OCI-LY7 (cell line): ENCODE data around the gene GALNT14. TPM values are rescaled to one million over a fixed set of nuclear protein-coding genes. Genes with fewer than 3 reads are reported as not detected.

Source experiments
- BruUV-seq: library from RNA; stranded (reverse); fragments of 400-500 nt; replicated peaks from 2 replicates; lab custom pipeline; 2021; lab: Mats Ljungman, UMichigan
- CTCF ChIA-PET: fragments of 300-600 bp; sonication (Branson Sonifier 250); formaldehyde crosslinking; loops from one replicate; lab custom pipeline; 2022; ENCODE audit warnings: antibody characterized with exemption; ENCODE audit not compliant: unreplicated experiment; lab: Charles Lee
- POLR2A ChIA-PET: fragments of 300-600 bp; sonication (Branson Sonifier 250); formaldehyde crosslinking; loops from one replicate; lab custom pipeline; 2022; ENCODE audit warnings: antibody characterized with exemption; lab: Charles Lee
- DNase-seq: peaks from one replicate; pipeline ENCODE4 v3.0.0-alpha.2; 2015; ENCODE audit warnings: low spot score
- H2AFZ ChIP-seq: fragments of 200-600 bp; sonication (generic), shearing (Covaris generic); 2 replicates; pipeline ENCODE4 v1.6.1; 2014; ENCODE audit warnings: mild to moderate bottlenecking, antibody characterized with exemption, low read length, moderate library complexity
- H3K27ac ChIP-seq: fragments of 200-600 bp; sonication (generic); 2 replicates; pipeline ENCODE4 v1.5.1; 2014; ENCODE audit warnings: mixed run types, low read depth, mild to moderate bottlenecking, moderate library complexity, low read length, inconsistent platforms; ENCODE audit not compliant: poor library complexity, severe bottlenecking
- H3K36me3 ChIP-seq: fragments of 200-600 bp; sonication (generic); 2 replicates; pipeline ENCODE4 v1.6.1; 2014; ENCODE audit warnings: mild to moderate bottlenecking, antibody characterized with exemption, low read length, moderate library complexity, mixed read lengths; ENCODE audit not compliant: insufficient read depth
- H3K4me1 ChIP-seq: fragments of 200-600 bp; sonication (generic); 2 replicates; pipeline ENCODE4 v1.5.1; 2014; ENCODE audit warnings: mild to moderate bottlenecking, low read length; ENCODE audit not compliant: insufficient read depth, poor library complexity, severe bottlenecking
- H3K4me2 ChIP-seq: fragments of 200-600 bp; sonication (generic); 2 replicates; pipeline ENCODE4 v1.6.1; 2014; ENCODE audit warnings: mild to moderate bottlenecking, low read length
- H3K4me3 ChIP-seq: fragments of 200-600 bp; sonication (generic); 2 replicates; pipeline ENCODE4 v1.5.1; 2014; ENCODE audit warnings: mild to moderate bottlenecking, low read depth, low read length; ENCODE audit not compliant: poor library complexity, severe bottlenecking
- H3K79me2 ChIP-seq: fragments of 200-600 bp; sonication (generic); 2 replicates; pipeline ENCODE4 v1.6.1; 2016; ENCODE audit warnings: low read depth, mild to moderate bottlenecking, low read length, moderate library complexity, mixed read lengths; ENCODE audit not compliant: insufficient read depth
- H3K9me2 ChIP-seq: fragments of 200-600 bp; sonication (generic); 2 replicates; pipeline ENCODE4 v1.6.1; 2016; ENCODE audit warnings: mild to moderate bottlenecking, low read length, mixed read lengths; ENCODE audit not compliant: insufficient read depth
- H3K9me3 ChIP-seq: fragments of 200-600 bp; sonication (generic); 2 replicates; pipeline ENCODE4 v1.6.1; 2014; ENCODE audit warnings: mild to moderate bottlenecking, mixed run types, low read length, mixed read lengths
- H4K20me1 ChIP-seq: fragments of 200-600 bp; sonication (generic); 2 replicates; pipeline ENCODE4 v1.6.1; 2014; ENCODE audit warnings: mild to moderate bottlenecking, antibody characterized with exemption, low read length, moderate library complexity, mixed read lengths; ENCODE audit not compliant: insufficient read depth
- EZH2phosphoT487 ChIP-seq: fragments of 200-600 bp; sonication (generic); IDR thresholded peaks from 2 replicates; pipeline ENCODE4 v1.6.1; 2018; ENCODE audit warnings: low read depth, borderline replicate concordance, mild to moderate bottlenecking, mixed run types, antibody characterized with exemption, low read length, moderate library complexity, mixed read lengths
- intact Hi-C: fragments of 100-400 bp; cut with micrococcal nuclease; formaldehyde crosslinking; loops from one replicate; pipeline ENCODE4 v1.10.0; 2022; ENCODE audit not compliant: unreplicated experiment
- total RNA-seq, 2 experiments: library from RNA; depleted of rRNA in 1 of 2; stranded (reverse); fragments of >200 nt in 1 of 2; shearing (Covaris generic) in 1 of 2; gene quantifications; 2 replicates each; pipeline ENCODE4 v1.2.3, GENCODE V29; 2014 to 2022
- TF ChIP-seq, protein P1 (sequence below): fragments of 200-600 bp; sonication (generic); conservative IDR thresholded peaks from 2 replicates; pipeline ENCODE4 v1.5.1; 2014; ENCODE audit warnings: mild to moderate bottlenecking, antibody characterized with exemption, low read length, moderate library complexity, mixed read lengths

The GALNT14 gene
- total RNA-seq, 2 experiments from 2014 or later: 14.8 to 25.6 TPM

DNA sequence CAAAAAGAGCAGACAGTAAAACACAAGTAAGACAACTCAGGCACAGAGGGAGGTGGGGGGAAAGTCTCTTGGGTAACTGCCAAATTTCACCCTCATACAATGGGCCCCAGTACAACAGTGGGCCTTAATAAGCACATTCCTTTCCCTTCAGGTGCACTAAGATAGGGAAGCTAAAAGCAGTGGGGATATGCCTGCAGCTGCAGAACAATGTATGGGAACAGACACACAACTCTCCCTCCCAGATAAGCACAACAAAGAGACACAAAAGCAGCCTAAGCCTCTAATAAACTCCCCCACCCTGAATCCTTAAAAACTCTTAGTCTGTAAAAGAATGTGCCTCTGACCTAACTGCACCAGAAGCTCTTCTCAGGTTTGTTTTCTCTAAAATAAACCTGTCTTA, 24.5 kb downstream of the GALNT14 start:
- H2AFZ ChIP-seq: no peak overlapping the region
- H3K4me2 ChIP-seq: no peak overlapping the region
- peaks cover 13% of the 10 kb centered on the region; the same call in 1 of the 2 replicates for H3K36me3 ChIP-seq
- H4K20me1 ChIP-seq: no peaks in the 10 kb centered on the region
- H3K4me1 ChIP-seq: no peaks in the 10 kb centered on the region
- TF ChIP-seq, protein P1, sequence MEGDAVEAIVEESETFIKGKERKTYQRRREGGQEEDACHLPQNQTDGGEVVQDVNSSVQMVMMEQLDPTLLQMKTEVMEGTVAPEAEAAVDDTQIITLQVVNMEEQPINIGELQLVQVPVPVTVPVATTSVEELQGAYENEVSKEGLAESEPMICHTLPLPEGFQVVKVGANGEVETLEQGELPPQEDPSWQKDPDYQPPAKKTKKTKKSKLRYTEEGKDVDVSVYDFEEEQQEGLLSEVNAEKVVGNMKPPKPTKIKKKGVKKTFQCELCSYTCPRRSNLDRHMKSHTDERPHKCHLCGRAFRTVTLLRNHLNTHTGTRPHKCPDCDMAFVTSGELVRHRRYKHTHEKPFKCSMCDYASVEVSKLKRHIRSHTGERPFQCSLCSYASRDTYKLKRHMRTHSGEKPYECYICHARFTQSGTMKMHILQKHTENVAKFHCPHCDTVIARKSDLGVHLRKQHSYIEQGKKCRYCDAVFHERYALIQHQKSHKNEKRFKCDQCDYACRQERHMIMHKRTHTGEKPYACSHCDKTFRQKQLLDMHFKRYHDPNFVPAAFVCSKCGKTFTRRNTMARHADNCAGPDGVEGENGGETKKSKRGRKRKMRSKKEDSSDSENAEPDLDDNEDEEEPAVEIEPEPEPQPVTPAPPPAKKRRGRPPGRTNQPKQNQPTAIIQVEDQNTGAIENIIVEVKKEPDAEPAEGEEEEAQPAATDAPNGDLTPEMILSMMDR: no peak
- ChIA-PET POLR2A (interaction anchor here (0.6 to 1.7 kb wide), 3 partner anchors 11 to 902 kb away, joined by 3 to 5 read pairs (median 3); no protein-coding TSS in a partner anchor), CTCF (no interaction called here)
- no peak overlapping the region for H3K4me3 ChIP-seq
- H3K9me2 ChIP-seq: no peaks in the 10 kb centered on the region
- DNase-seq: no peak
- no TSS peak for BruUV-seq
- peaks cover 5% of the 10 kb centered on the region for H3K79me2 ChIP-seq
- intact Hi-C loops: no loop called here
- H3K27ac ChIP-seq: no peak overlapping the region
- no peaks in the 10 kb centered on the region for H3K9me3 ChIP-seq

GRCh38 chr2:31112544-31112943, 25.7 kb downstream of the GALNT14 start:
- Histone ChIP-seq H3K79me2 (peaks cover 5% of the 10 kb centered on the region), H3K27ac (no peak overlapping the region), H3K36me3 (peaks cover 13% of the 10 kb centered on the region; the same call in 1 of the 2 replicates), H3K4me2 (no peak overlapping the region), H4K20me1 (no peaks in the 10 kb centered on the region), H3K9me2 (no peaks in the 10 kb centered on the region), H3K4me3 (no peak overlapping the region), H3K4me1 (no peaks in the 10 kb centered on the region), H2AFZ (no peak overlapping the region), H3K9me3 (no peaks in the 10 kb centered on the region)
- BruUV-seq: no TSS peak
- no peak for TF ChIP-seq EZH2phosphoT487
- TF ChIP-seq, protein P1: no peak
- POLR2A ChIA-PET: interaction anchor here (1.5 kb wide), 1 partner anchor 14 kb away, joined by 5 read pairs; no protein-coding TSS in a partner anchor
- CTCF ChIA-PET: no interaction called here
- intact Hi-C loops: no loop called here
- no peak for DNase-seq

GRCh38 chr2:31110998-31111397, 27.2 kb downstream of the GALNT14 start:
- no peaks in the 10 kb centered on the region for H3K4me1 ChIP-seq
- H3K4me2 ChIP-seq: no peak overlapping the region
- H2AFZ ChIP-seq: no peak overlapping the region
- BruUV-seq: no TSS peak
- ChIA-PET POLR2A (no interaction called here), CTCF (no interaction called here)
- intact Hi-C loops: no loop called here
- peaks cover 18% of the 10 kb centered on the region for H3K36me3 ChIP-seq
- no peaks in the 10 kb centered on the region; the same call in none of the 2 replicates for H3K79me2 ChIP-seq
- H3K4me3 ChIP-seq: no peak overlapping the region
- TF ChIP-seq, protein P1: no peak
- TF ChIP-seq EZH2phosphoT487: no peak
- H4K20me1 ChIP-seq: no peaks in the 10 kb centered on the region
- H3K9me2 ChIP-seq: no peaks in the 10 kb centered on the region
- H3K27ac ChIP-seq: no peak overlapping the region
- H3K9me3 ChIP-seq: no peaks in the 10 kb centered on the region
- DNase-seq: no peak
